Nephron progenitor cell (in vitro differentiated cells): Measurements from ENCODE around the gene HIPK2.
A peak's percentile ranks its signal among the peaks of the same experiment; 100 is the strongest.

Source experiments
- DNase-seq: peaks from one replicate; pipeline ENCODE4 v3.0.0; 2021
- H3K27ac Mint-ChIP-seq: 2 replicates; pipeline ENCODE4 v1.8.0; 2021; ENCODE audit warnings: mild to moderate bottlenecking, moderate library complexity, mixed read lengths
- H3K27me3 Mint-ChIP-seq: 2 replicates; pipeline ENCODE4 v1.8.0; 2021; ENCODE audit warnings: mild to moderate bottlenecking, low read depth, mixed read lengths; ENCODE audit not compliant: poor library complexity
- H3K36me3 Mint-ChIP-seq: 2 replicates; pipeline ENCODE4 v1.8.0; 2021; ENCODE audit warnings: low read depth, mixed read lengths
- H3K4me1 Mint-ChIP-seq: 2 replicates; pipeline ENCODE4 v1.8.0; 2021; ENCODE audit warnings: mixed read lengths
- H3K4me3 Mint-ChIP-seq: 2 replicates; pipeline ENCODE4 v1.8.0; 2021; ENCODE audit warnings: mild to moderate bottlenecking, moderate library complexity, mixed read lengths
- H3K9me3 Mint-ChIP-seq: 2 replicates; pipeline ENCODE4 v1.8.0; 2021; ENCODE audit warnings: mild to moderate bottlenecking, moderate library complexity, mixed read lengths
- CTCF ChIP-seq: fragments of 200-600 bp; sonication (generic); IDR thresholded peaks from 2 replicates; pipeline ENCODE4 v1.5.0; 2021; ENCODE audit warnings: antibody characterized with exemption

The HIPK2 gene

GRCh38 chr7:139744768-139745677 is 32.8 kb downstream of the HIPK2 start:
- no peak for DNase-seq
- H3K4me3 Mint-ChIP-seq = no peak overlapping the region
- H3K4me1 Mint-ChIP-seq = peaks cover 66% of the 10 kb centered on the region
- peaks cover 13% of the 10 kb centered on the region for H3K36me3 Mint-ChIP-seq
- H3K27ac Mint-ChIP-seq = peak overlapping the region; percentile 52
- H3K9me3 Mint-ChIP-seq = no peaks in the 10 kb centered on the region
- TF ChIP-seq CTCF = no peak
- peaks cover under 1% of the 10 kb centered on the region for H3K27me3 Mint-ChIP-seq

- Mint-ChIP-seq H3K27ac (no peak overlapping the region), H3K9me3 (no peaks in the 10 kb centered on the region), H3K36me3 (peaks cover 13% of the 10 kb centered on the region), H3K4me3 (no peak overlapping the region), H3K4me1 (peaks cover 61% of the 10 kb centered on the region), H3K27me3 (peaks cover 4% of the 10 kb centered on the region)
- TF ChIP-seq CTCF = no peak
- no peak for DNase-seq
These were observed 33.6 kb downstream of the HIPK2 start for GRCh38 chr7:139743967-139744767.

GRCh38 chr7:139743267-139743966 is 34.4 kb downstream of the HIPK2 start:
- H3K4me1 Mint-ChIP-seq = peaks cover 64% of the 10 kb centered on the region
- TF ChIP-seq CTCF = no peak
- no peak overlapping the region for H3K4me3 Mint-ChIP-seq
- no peak for DNase-seq
- H3K27me3 Mint-ChIP-seq = peaks cover 4% of the 10 kb centered on the region
- H3K9me3 Mint-ChIP-seq = no peaks in the 10 kb centered on the region
- peaks cover 13% of the 10 kb centered on the region for H3K36me3 Mint-ChIP-seq
- no peak overlapping the region for H3K27ac Mint-ChIP-seq

GRCh38 chr7:139741789-139742344 is 35.9 kb downstream of the HIPK2 start:
- Mint-ChIP-seq H3K27ac (no peak overlapping the region), H3K4me3 (no peak overlapping the region), H3K36me3 (peaks cover 16% of the 10 kb centered on the region), H3K27me3 (peaks cover 4% of the 10 kb centered on the region), H3K9me3 (no peaks in the 10 kb centered on the region), H3K4me1 (peaks cover 68% of the 10 kb centered on the region)
- TF ChIP-seq CTCF = no peak
- DNase-seq = no peak

- Mint-ChIP-seq H3K27ac (peak overlapping the region; percentile 28), H3K9me3 (no peaks in the 10 kb centered on the region), H3K27me3 (peaks cover 4% of the 10 kb centered on the region), H3K4me1 (peaks cover 68% of the 10 kb centered on the region), H3K4me3 (no peak overlapping the region), H3K36me3 (peaks cover 18% of the 10 kb centered on the region)
- TF ChIP-seq CTCF = no peak
- DNase-seq = no peak
These were observed 36.6 kb downstream of the HIPK2 start for GRCh38 chr7:139741239-139741638.
